ENCODE data around the gene AKAP13. TPM values are rescaled to one million over a fixed set of nuclear protein-coding genes. Genes with fewer than 3 reads are reported as not detected.

AKAP13 gene
- total RNA-seq, 1 experiment from 2014 or later, result 49.6 TPM

- peaks cover 51% of the 10 kb centered on the region for H3K36me3 Mint-ChIP-seq (ENCODE audit: insufficient read depth, unreplicated experiment)
- no peaks in the 10 kb centered on the region for H3K36me3 ChIP-seq (ENCODE audit: control insufficient read depth, insufficient read depth, low read length)
- CTCF ChIA-PET, result no interaction called here
Observed at GRCh38 chr15:85667491-85668424, 287.4 kb downstream of the AKAP13 start.

GRCh38 chr15:85671156-85671555 is 290.8 kb downstream of the AKAP13 start:
- Mint-ChIP-seq H3K27ac (ENCODE audit: unreplicated experiment) (no peak overlapping the region), H3K9me3 (ENCODE audit: unreplicated experiment) (no peaks in the 10 kb centered on the region), H3K27me3 (ENCODE audit: insufficient read depth, unreplicated experiment) (no peaks in the 10 kb centered on the region), H3K4me1 (ENCODE audit: low read depth, unreplicated experiment) (peaks cover 1% of the 10 kb centered on the region), H3K4me3 (ENCODE audit: unreplicated experiment) (no peak overlapping the region), H3K36me3 (ENCODE audit: insufficient read depth, unreplicated experiment) (peaks cover 46% of the 10 kb centered on the region)
- CTCF ChIA-PET, result no interaction called here
- H3K4me1 ChIP-seq, result 0 out of 2 replicates have a peak, but pooled peaks cover 4% of the 10 kb centered on the region
- H3K27me3 ChIP-seq (replicated peaks; ENCODE audit: control insufficient read depth, insufficient read depth, low read length), result no peaks in the 10 kb centered on the region
- intact Hi-C loops (cut with micrococcal nuclease; ENCODE audit: unreplicated experiment), result no loop called here
- no peak for DNase-seq
- no peak for TF ChIP-seq CTCF (IDR thresholded peaks at IDR 0.05; ENCODE audit: insufficient read depth in 1 of 2, low read depth in 1 of 2, low read length in 1 of 2, severe bottlenecking in 1 of 2, unreplicated experiment in 1 of 2)
- no peak overlapping the region for H3K4me3 ChIP-seq (ENCODE audit: low read depth, low read length)
- no TSS peak for BruUV-seq (replicated peaks)
- H3K9me3 ChIP-seq, result no peaks in the 10 kb centered on the region
- no peaks in the 10 kb centered on the region for H3K36me3 ChIP-seq (ENCODE audit: control insufficient read depth, insufficient read depth, low read length)
- POLR2A ChIA-PET, result no interaction called here

More at GRCh38 chr15:85667491-85668424, 287.4 kb downstream of the AKAP13 start:
- TF ChIP-seq CTCF (IDR thresholded peaks at IDR 0.05; ENCODE audit: insufficient read depth in 1 of 2, low read depth in 1 of 2, low read length in 1 of 2, severe bottlenecking in 1 of 2, unreplicated experiment in 1 of 2), result no peak
- POLR2A ChIA-PET, result no interaction called here
- peak in 1 of 2 experiments; percentile 2 for DNase-seq
- Histone ChIP-seq H3K4me3 (ENCODE audit: low read depth, low read length) (no peak overlapping the region), H3K9me3 (no peaks in the 10 kb centered on the region), H3K4me1 (0 out of 2 replicates have a peak, but pooled peaks cover 4% of the 10 kb centered on the region), H3K27me3 (replicated peaks; ENCODE audit: control insufficient read depth, insufficient read depth, low read length) (no peaks in the 10 kb centered on the region)
- BruUV-seq (replicated peaks), result no TSS peak
- intact Hi-C loops (cut with micrococcal nuclease; ENCODE audit: unreplicated experiment), result no loop called here
- Mint-ChIP-seq H3K4me1 (ENCODE audit: low read depth, unreplicated experiment) (no peaks in the 10 kb centered on the region), H3K27ac (ENCODE audit: unreplicated experiment) (peak overlapping the region; percentile 92), H3K9me3 (ENCODE audit: unreplicated experiment) (no peaks in the 10 kb centered on the region), H3K27me3 (ENCODE audit: insufficient read depth, unreplicated experiment) (no peaks in the 10 kb centered on the region), H3K4me3 (ENCODE audit: unreplicated experiment) (no peak overlapping the region)

- Histone ChIP-seq H3K27me3 (replicated peaks; ENCODE audit: control insufficient read depth, insufficient read depth, low read length) (no peaks in the 10 kb centered on the region), H3K4me3 (ENCODE audit: low read depth, low read length) (no peak overlapping the region), H3K36me3 (ENCODE audit: control insufficient read depth, insufficient read depth, low read length) (no peaks in the 10 kb centered on the region), H3K9me3 (no peaks in the 10 kb centered on the region), H3K4me1 (0 out of 2 replicates have a peak, but pooled peaks cover 3% of the 10 kb centered on the region)
- no peak overlapping the region for H3K4me3 Mint-ChIP-seq (ENCODE audit: unreplicated experiment)
- H3K27ac Mint-ChIP-seq (ENCODE audit: unreplicated experiment), result no peak overlapping the region
- no peak for TF ChIP-seq CTCF (IDR thresholded peaks at IDR 0.05; ENCODE audit: insufficient read depth in 1 of 2, low read depth in 1 of 2, low read length in 1 of 2, severe bottlenecking in 1 of 2, unreplicated experiment in 1 of 2)
- H3K27me3 Mint-ChIP-seq (ENCODE audit: insufficient read depth, unreplicated experiment), result no peaks in the 10 kb centered on the region
- intact Hi-C loops (cut with micrococcal nuclease; ENCODE audit: unreplicated experiment), result no loop called here
- BruUV-seq (replicated peaks), result no TSS peak
- ChIA-PET CTCF (no interaction called here), POLR2A (no interaction called here)
- peaks cover 6% of the 10 kb centered on the region for H3K4me1 Mint-ChIP-seq (ENCODE audit: low read depth, unreplicated experiment)
- H3K36me3 Mint-ChIP-seq (ENCODE audit: insufficient read depth, unreplicated experiment), result peaks cover 46% of the 10 kb centered on the region
- DNase-seq, result no peak
- H3K9me3 Mint-ChIP-seq (ENCODE audit: unreplicated experiment), result no peaks in the 10 kb centered on the region
Observed at GRCh38 chr15:85672332-85673084, 292.1 kb downstream of the AKAP13 start.
